Transverse colon (tissue), 4 donors: Measurements from ENCODE around the gene FAH. TPM values are rescaled to one million over a fixed set of nuclear protein-coding genes. Genes with fewer than 3 reads are reported as not detected.

Experiments
- DNase-seq: peaks from one replicate; pipeline ENCODE4 v3.0.0-alpha.2; 2019
- H3K27ac ChIP-seq, 4 donors: fragments of 200-600 bp; sonication (generic); 2 replicates each; pipeline ENCODE4 v1.5.1; 2016 to 2018; ENCODE audit warnings: inconsistent platforms in 4 of 4
- H3K27me3 ChIP-seq: fragments of 200-600 bp; sonication (generic); 2 replicates; pipeline ENCODE4 v1.5.1; 2017; ENCODE audit warnings: inconsistent platforms
- H3K36me3 ChIP-seq, 4 donors: fragments of 200-600 bp; sonication (generic); 2 replicates each; pipeline ENCODE4 v1.5.1; 2017 to 2019; ENCODE audit warnings: inconsistent platforms in 4 of 4
- H3K4me1 ChIP-seq, 4 donors: fragments of 200-600 bp; sonication (generic); 2 replicates each; pipeline ENCODE4 v1.5.1; 2017 to 2020; ENCODE audit warnings: inconsistent platforms in 4 of 4
- H3K4me3 ChIP-seq, 4 donors: fragments of 200-600 bp; sonication (generic); 1 replicate in 1 of 4; 2 replicates in 3 of 4; pipeline versions ENCODE4 v1.5.1 to v1.6.1; 2017 to 2019; ENCODE audit warnings: inconsistent platforms in 4 of 4
- H3K9me3 ChIP-seq, 2 donors: fragments of 200-600 bp; sonication (generic); 2 replicates each; pipeline ENCODE4 v1.5.1; 2017 to 2019; ENCODE audit warnings: inconsistent platforms in 2 of 2
- EP300 ChIP-seq: sonication (generic); formaldehyde crosslinking; IDR thresholded peaks from one replicate; pipeline ENCODE4 v1.6.1; 2017; ENCODE audit warnings: antibody characterized with exemption, low read depth
- POLR2A ChIP-seq: fragments of 450-650 bp; IDR thresholded peaks from one replicate; pipeline ENCODE4 v1.6.1; 2016; ENCODE audit warnings: antibody characterized with exemption, mild to moderate bottlenecking, moderate library complexity
- POLR2AphosphoS5 ChIP-seq, 3 donors: sonication (generic); formaldehyde crosslinking; IDR thresholded peaks; one replicate each; pipeline ENCODE4 v1.6.1; 2016; ENCODE audit warnings: antibody characterized with exemption in 3 of 3
- WGBS, 2 donors: methylation state at CpG; one replicate each; pipeline ENCODE4 v1.1.5; 2018; ENCODE audit warnings: low coverage in 1 of 2; 5-methylcytosine and 5-hydroxymethylcytosine counted together
- in situ Hi-C, 4 donors: fragments of 200-750 bp; cut with MboI; loops; one replicate each; pipeline versions ENCODE4 v1.15.0 to v1.15.1; 2017; ENCODE audit warnings: low sequenced_read_pairs in 3 of 4, low pct_ligation_motif_present in 1 of 4, low pct_unique_long_range_greater_than_20kb in 1 of 4
- intact Hi-C: fragments of 100-400 bp; cut with DNase I; formaldehyde crosslinking; loops from one replicate; pipeline ENCODE4 v1.15.1; 2023; ENCODE audit warnings: low total_unique reads
- total RNA-seq, 4 donors: library from RNA; depleted of rRNA; stranded (reverse); fragments of >200 nt; gene quantifications; one replicate each; pipeline ENCODE4 v1.1.0, GENCODE V29; 2016
- TF ChIP-seq, protein P1 (sequence below), 5 experiments: fragments of 200-600 bp in 3 of 5; fragments of 450-650 bp in 2 of 5; sonication (generic) in 3 of 5; IDR thresholded peaks; 1 replicate in 2 of 5; 2 replicates in 3 of 5; pipeline ENCODE4 v1.5.1; 2016 to 2017; ENCODE audit warnings: antibody characterized with exemption in 5 of 5, inconsistent platforms in 3 of 5, mild to moderate bottlenecking in 2 of 5, moderate library complexity in 1 of 5

The FAH gene
- total RNA-seq, 4 donors from 2014 or later: 5.6 to 10.6 (median 8.7) TPM

DNA sequence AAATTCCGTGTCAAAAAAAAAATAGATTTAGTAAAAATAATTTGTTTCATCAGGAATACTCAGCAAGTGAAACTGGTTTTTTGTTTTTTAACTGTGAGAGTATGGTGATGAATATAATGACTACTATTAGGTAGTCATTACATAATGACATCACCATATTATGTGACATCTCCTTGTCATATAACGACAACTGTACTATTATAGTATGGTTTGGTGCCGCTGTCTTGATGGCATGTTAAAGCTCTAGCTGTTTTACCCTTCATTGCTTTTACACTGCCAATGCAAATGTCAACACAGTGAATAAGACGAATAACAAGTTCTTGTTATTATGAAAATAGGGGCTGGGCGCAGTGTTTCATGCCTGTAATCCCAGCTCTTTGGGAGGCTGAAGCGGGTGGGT is 45.6 kb upstream of the FAH start:
- Histone ChIP-seq H3K27ac (no peak overlapping the region), H3K36me3 (peaks cover 0 to 3% (median 0%) of the 10 kb centered on the region in 4 donors), H3K4me1 (peaks cover 8 to 25% (median 12%) of the 10 kb centered on the region in 4 donors), H3K4me3 (no peak overlapping the region), H3K27me3 (no peaks in the 10 kb centered on the region), H3K9me3 (no peaks in the 10 kb centered on the region)
- in situ Hi-C loops: no loop called here
- intact Hi-C loops: no loop called here
- no peak for DNase-seq
- TF ChIP-seq EP300 (no peak), POLR2A (no peak), POLR2AphosphoS5 (IDR thresholded peaks at IDR 0.05) (no peak)
- TF ChIP-seq, protein P1, sequence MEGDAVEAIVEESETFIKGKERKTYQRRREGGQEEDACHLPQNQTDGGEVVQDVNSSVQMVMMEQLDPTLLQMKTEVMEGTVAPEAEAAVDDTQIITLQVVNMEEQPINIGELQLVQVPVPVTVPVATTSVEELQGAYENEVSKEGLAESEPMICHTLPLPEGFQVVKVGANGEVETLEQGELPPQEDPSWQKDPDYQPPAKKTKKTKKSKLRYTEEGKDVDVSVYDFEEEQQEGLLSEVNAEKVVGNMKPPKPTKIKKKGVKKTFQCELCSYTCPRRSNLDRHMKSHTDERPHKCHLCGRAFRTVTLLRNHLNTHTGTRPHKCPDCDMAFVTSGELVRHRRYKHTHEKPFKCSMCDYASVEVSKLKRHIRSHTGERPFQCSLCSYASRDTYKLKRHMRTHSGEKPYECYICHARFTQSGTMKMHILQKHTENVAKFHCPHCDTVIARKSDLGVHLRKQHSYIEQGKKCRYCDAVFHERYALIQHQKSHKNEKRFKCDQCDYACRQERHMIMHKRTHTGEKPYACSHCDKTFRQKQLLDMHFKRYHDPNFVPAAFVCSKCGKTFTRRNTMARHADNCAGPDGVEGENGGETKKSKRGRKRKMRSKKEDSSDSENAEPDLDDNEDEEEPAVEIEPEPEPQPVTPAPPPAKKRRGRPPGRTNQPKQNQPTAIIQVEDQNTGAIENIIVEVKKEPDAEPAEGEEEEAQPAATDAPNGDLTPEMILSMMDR (IDR thresholded peaks at IDR 0.05): no peak
- 93 to 98% methylated on average over 4 to 6 of the region's 6 CpGs for WGBS, 2 donors

DNA sequence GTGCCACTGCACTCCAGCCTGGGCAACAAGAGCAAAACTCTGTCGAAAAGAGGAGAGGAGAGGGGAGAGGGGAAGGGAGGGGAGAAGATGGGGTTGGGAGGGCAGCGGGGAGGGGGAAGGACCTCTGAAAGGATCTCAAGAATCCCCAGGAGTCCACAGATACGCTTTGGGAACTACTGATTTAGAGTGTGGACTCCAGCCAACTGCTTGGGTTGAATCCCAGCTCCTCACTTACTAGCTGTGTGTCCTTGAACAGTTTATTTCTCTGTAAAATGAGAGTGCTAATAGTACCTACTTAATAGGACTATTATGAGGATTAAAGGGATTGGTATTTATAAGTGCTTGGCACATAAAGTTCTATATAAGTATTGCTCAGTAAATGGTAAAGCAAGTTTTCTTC is 45.0 kb upstream of the FAH start:
- H3K27ac ChIP-seq: no peak overlapping the region
- H3K4me1 ChIP-seq: peaks cover 8 to 29% (median 12%) of the 10 kb centered on the region in 4 donors
- H3K27me3 ChIP-seq: no peaks in the 10 kb centered on the region
- WGBS, 2 donors: 67 to 92% methylated on average over 2 of the region's 3 CpGs
- peaks cover 0 to 3% (median 0%) of the 10 kb centered on the region in 4 donors for H3K36me3 ChIP-seq
- no peak for TF ChIP-seq EP300
- TF ChIP-seq, protein P1 (IDR thresholded peaks at IDR 0.05): no peak
- in situ Hi-C loops (no loop called here), intact Hi-C loops (no loop called here)
- no peak overlapping the region for H3K4me3 ChIP-seq
- no peaks in the 10 kb centered on the region for H3K9me3 ChIP-seq
- no peak for DNase-seq

DNA sequence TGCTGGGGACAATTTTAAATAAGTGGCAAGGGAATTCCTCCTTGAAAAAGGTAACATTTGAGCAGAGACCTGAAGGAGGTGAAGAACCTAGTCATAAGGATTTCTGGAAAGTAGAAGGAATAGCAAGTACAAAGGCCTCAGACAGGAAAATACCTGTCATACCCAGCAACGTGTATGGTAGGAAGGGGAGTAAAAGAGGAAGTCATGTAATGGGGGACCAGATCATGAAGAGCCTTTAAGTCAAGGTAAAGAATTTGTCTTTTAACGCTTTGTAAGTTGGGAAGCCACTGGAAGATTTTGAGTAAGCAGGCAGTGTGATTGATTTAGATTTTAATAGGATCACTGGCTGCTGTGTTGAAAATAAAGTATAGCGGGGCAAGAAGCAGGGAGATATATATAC is 43.4 kb upstream of the FAH start:
- WGBS, 2 donors: 82 to 86% methylated on average over 3 of the region's 3 CpGs
- intact Hi-C loops: no loop called here
- TF ChIP-seq EP300 (no peak), POLR2A (no peak), POLR2AphosphoS5 (IDR thresholded peaks at IDR 0.05) (no peak)
- TF ChIP-seq, protein P1 (IDR thresholded peaks at IDR 0.05): no peak
- H3K27me3 ChIP-seq: no peaks in the 10 kb centered on the region
- no peaks in the 10 kb centered on the region for H3K36me3 ChIP-seq
- no peak overlapping the region for H3K4me3 ChIP-seq
- in situ Hi-C loops: no loop called here
- peaks cover 9 to 42% (median 15%) of the 10 kb centered on the region in 4 donors for H3K4me1 ChIP-seq
- DNase-seq: no peak
- no peaks in the 10 kb centered on the region for H3K9me3 ChIP-seq
- H3K27ac ChIP-seq: no peak overlapping the region

- H3K36me3 ChIP-seq: no peaks in the 10 kb centered on the region
- peaks cover 0 to 39% (median 5%) of the 10 kb centered on the region in 4 donors for H3K4me1 ChIP-seq
- DNase-seq: no peak
- intact Hi-C loops (no loop called here), in situ Hi-C loops (no loop called here)
- H3K27ac ChIP-seq: no peak overlapping the region
- TF ChIP-seq EP300 (no peak), POLR2AphosphoS5 (IDR thresholded peaks at IDR 0.05) (no peak), POLR2A (no peak)
- TF ChIP-seq, protein P1 (IDR thresholded peaks at IDR 0.05): no peak
- no peaks in the 10 kb centered on the region for H3K9me3 ChIP-seq
- no peak overlapping the region for H3K4me3 ChIP-seq
- H3K27me3 ChIP-seq: no peaks in the 10 kb centered on the region
Observed at GRCh38 chr15:80110920-80111319, 41.9 kb upstream of the FAH start.
